Measurements from ENCODE around the gene HLX. TPM values are rescaled to one million over a fixed set of nuclear protein-coding genes. Genes with fewer than 3 reads are reported as not detected.

Gene HLX
- total and polyA plus RNA-seq, 4 donors, result 3.0 to 8.3 (median 6.1) TPM

- DNase-seq (ENCODE audit: low spot score), result no peak
- Histone ChIP-seq H3K27ac (ENCODE audit: low read depth in 1 of 2, low read length in 2 of 2) (no peak overlapping the region), H3K27me3 (ENCODE audit: control insufficient read depth in 4 of 4, insufficient read depth in 4 of 4, low read length in 3 of 4) (peaks cover 0 to 6% (median 3%) of the 10 kb centered on the region in 4 donors), H3K9ac (ENCODE audit: low read depth in 1 of 2, low read length in 2 of 2) (no peak overlapping the region), H3K4me3 (ENCODE audit: low read depth in 1 of 3, low read length in 3 of 3) (no peak overlapping the region), H3K4me1 (ENCODE audit: control insufficient read depth in 4 of 4, insufficient read depth in 4 of 4, low read length in 3 of 4) (peaks cover 2 to 27% (median 21%) of the 10 kb centered on the region in 4 donors), H3K36me3 (ENCODE audit: control insufficient read depth in 4 of 4, insufficient read depth in 3 of 4, low read depth in 1 of 4, low read length in 3 of 4) (peaks cover 6 to 28% (median 17%) of the 10 kb centered on the region in 4 donors), H3K9me3 (ENCODE audit: control insufficient read depth in 4 of 4, low read length in 3 of 4) (no peaks in the 10 kb centered on the region)
- WGBS, result 95% methylated on average over 3 of the region's 3 CpGs
- TF ChIP-seq HNF4G (IDR thresholded peaks at IDR 0.05) (no peak), ATF3 (IDR thresholded peaks at IDR 0.05) (no peak), ZBTB33 (IDR thresholded peaks at IDR 0.05) (no peak), JUND (IDR thresholded peaks at IDR 0.05) (no peak), NR2F2 (IDR thresholded peaks at IDR 0.05) (no peak), HNF4A (conservative IDR thresholded peaks at IDR 0.05) (no peak), CTCF (IDR thresholded peaks at IDR 0.05; ENCODE audit: low read depth, low read length, missing input control) (no peak), SP1 (IDR thresholded peaks at IDR 0.05) (no peak), GABPA (IDR thresholded peaks at IDR 0.05 in 1 of 2, conservative IDR thresholded peaks at IDR 0.05 in 1 of 2) (no peak), FOXA2 (IDR thresholded peaks at IDR 0.05) (no peak), REST (IDR thresholded peaks at IDR 0.05) (no peak)
Measured at GRCh38 chr1:220885971-220886370, 6.7 kb downstream of the HLX start.

- no peak for DNase-seq (ENCODE audit: low spot score)
- no peak overlapping the region for H3K27ac ChIP-seq (ENCODE audit: low read depth in 1 of 2, low read length in 2 of 2)
- H3K4me1 ChIP-seq (ENCODE audit: control insufficient read depth in 4 of 4, insufficient read depth in 4 of 4, low read length in 3 of 4), result peaks cover 2 to 24% (median 22%) of the 10 kb centered on the region in 4 donors
- peaks cover 0 to 12% (median 9%) of the 10 kb centered on the region in 4 donors for H3K27me3 ChIP-seq (ENCODE audit: control insufficient read depth in 4 of 4, insufficient read depth in 4 of 4, low read length in 3 of 4)
- no peak overlapping the region for H3K9ac ChIP-seq (ENCODE audit: low read depth in 1 of 2, low read length in 2 of 2)
- TF ChIP-seq YY1 (IDR thresholded peaks at IDR 0.05) (no peak), ATF3 (IDR thresholded peaks at IDR 0.05) (no peak), EGR1 (IDR thresholded peaks at IDR 0.05; ENCODE audit: low read depth in 2 of 2) (no peak), NR2F2 (IDR thresholded peaks at IDR 0.05) (no peak), GABPA (IDR thresholded peaks at IDR 0.05 in 1 of 2, conservative IDR thresholded peaks at IDR 0.05 in 1 of 2) (no peak), FOXA2 (IDR thresholded peaks at IDR 0.05) (no peak), JUND (IDR thresholded peaks at IDR 0.05) (no peak)
- H3K4me3 ChIP-seq (ENCODE audit: low read depth in 1 of 3, low read length in 3 of 3), result no peak overlapping the region
- peaks cover 0 to 3% (median 0%) of the 10 kb centered on the region in 4 donors for H3K9me3 ChIP-seq (ENCODE audit: control insufficient read depth in 4 of 4, low read length in 3 of 4)
- 74% methylated on average over 26 of the region's 26 CpGs for WGBS
- peaks cover 6 to 28% (median 17%) of the 10 kb centered on the region in 4 donors for H3K36me3 ChIP-seq (ENCODE audit: control insufficient read depth in 4 of 4, insufficient read depth in 3 of 4, low read depth in 1 of 4, low read length in 3 of 4)
Measured at GRCh38 chr1:220886470-220887201, 7.4 kb downstream of the HLX start.

Measured in liver (tissue), 9 donors.